K562 (cell line): ENCODE results near the gene C2CD4C. TPM values are rescaled to one million over a fixed set of nuclear protein-coding genes. Genes with fewer than 3 reads are reported as not detected.

ENCODE experiments used
- ATAC-seq: fragments of 200-7000 bp; cut with Tn5 transposase; 3 replicates; pipeline ENCODE4 v1.9.1; 2020; ENCODE audit warnings: moderate library complexity
- BruUV-seq: library from RNA; stranded (reverse); fragments of 400-500 nt; replicated peaks from 2 replicates; lab custom pipeline; 2021; lab: Mats Ljungman, UMichigan
- CTCF ChIA-PET: fragments of 300-600 bp; formaldehyde crosslinking; extraction: SDS; loops from one replicate; lab custom pipeline; 2021; ENCODE audit warnings: low intra/inter-chr PET ratio; lab: Yijun Ruan, JAX
- POLR2A ChIA-PET: fragments of 300-600, 350-650 bp; sonication (Branson Sonifier 250); formaldehyde crosslinking; extraction: SDS; loops from one replicate; lab custom pipeline; 2021; ENCODE audit warnings: antibody characterized with exemption, inconsistent platforms; lab: Yijun Ruan, JAX
- DNase-seq, 4 experiments: peaks; one replicate each; pipeline versions ENCODE4 v3.0.0 to v3.0.0-alpha.2; 2011 to 2018; ENCODE audit warnings: low spot score in 3 of 4, mixed read lengths in 3 of 4; ENCODE audit errors: extremely low read depth in 1 of 4
- FAIRE-seq: peaks from 2 replicates; lab custom pipeline; 2011; peaks lifted over from hg19 to GRCh38; lab: Jason Lieb, UNC
- H2AFZ ChIP-seq: 2 replicates; pipeline ENCODE4 v1.6.0; 2011; ENCODE audit warnings: low read depth, low read length, control low read depth, inconsistent platforms
- H3K27ac ChIP-seq: fragments of 200-600 bp; 3 replicates; pipeline ENCODE4 v1.8.0; 2011; ENCODE audit warnings: low read depth, mild to moderate bottlenecking, control low read depth, inconsistent platforms, low read length, moderate library complexity, mixed read lengths; ENCODE audit errors: extremely low read depth
- H3K27me3 ChIP-seq, 2 experiments: fragments of 300-600 bp in 1 of 2; 2 replicates in 1 of 2; 3 replicates in 1 of 2; pipeline versions ENCODE4 v1.6.0 to v1.8.0; 2011; ENCODE audit warnings: inconsistent platforms in 2 of 2, low read length in 2 of 2, mild to moderate bottlenecking in 1 of 2, mixed read lengths in 1 of 2, moderate library complexity in 1 of 2; ENCODE audit not compliant: control insufficient read depth in 2 of 2, insufficient read depth in 2 of 2
- H3K36me3 ChIP-seq: fragments of 300-600 bp; 3 replicates; pipeline ENCODE4 v1.8.0; 2011; ENCODE audit warnings: mild to moderate bottlenecking, low read length, inconsistent platforms; ENCODE audit not compliant: control insufficient read depth, insufficient read depth
- H3K4me1 ChIP-seq, 2 experiments: fragments of 200-600 bp in 1 of 2; replicated peaks in 1 of 2; 2 replicates in 1 of 2; 3 replicates in 1 of 2; pipeline versions ENCODE4 v1.5.1 to v1.8.0; 2011; ENCODE audit warnings: inconsistent platforms in 2 of 2, low read length in 2 of 2, mild to moderate bottlenecking in 1 of 2, mixed read lengths in 1 of 2, moderate library complexity in 1 of 2; ENCODE audit not compliant: control insufficient read depth in 2 of 2, insufficient read depth in 2 of 2
- H3K4me2 ChIP-seq: 2 replicates; pipeline ENCODE4 v1.6.1; 2011; ENCODE audit warnings: low read length, control low read depth, inconsistent platforms, mixed read lengths; ENCODE audit not compliant: insufficient read depth
- H3K4me3 ChIP-seq: fragments of 200-600 bp; sonication (generic), shearing (Covaris generic); 2 replicates; pipeline ENCODE4 v1.5.1; 2016; ENCODE audit warnings: control low read depth, inconsistent platforms
- H3K79me2 ChIP-seq: fragments of 200-600 bp; 3 replicates; pipeline ENCODE4 v1.8.0; 2011; ENCODE audit warnings: low read length, inconsistent platforms; ENCODE audit not compliant: control insufficient read depth, insufficient read depth
- H3K9ac ChIP-seq, 2 experiments: 2 replicates each; pipeline versions ENCODE4 v1.6.0 to v1.6.1; 2011; ENCODE audit warnings: low read depth in 2 of 2, low read length in 2 of 2, control low read depth in 1 of 2, inconsistent platforms in 1 of 2, mild to moderate bottlenecking in 1 of 2, mixed read lengths in 1 of 2; ENCODE audit not compliant: insufficient read depth in 1 of 2
- H3K9me1 ChIP-seq: one replicate; pipeline ENCODE4 v1.6.0; 2011; ENCODE audit warnings: inconsistent platforms, mild to moderate bottlenecking, low read length, moderate library complexity; ENCODE audit not compliant: control insufficient read depth, insufficient read depth
- H3K9me3 ChIP-seq: replicated peaks from 2 replicates; pipeline ENCODE4 v1.5.1; 2011; ENCODE audit warnings: low read depth, low read length, inconsistent platforms; ENCODE audit not compliant: control insufficient read depth, insufficient read depth
- H4K20me1 ChIP-seq: replicated peaks from 2 replicates; pipeline ENCODE4 v1.6.1; 2011; ENCODE audit warnings: low read length, inconsistent platforms, mixed read lengths; ENCODE audit not compliant: control insufficient read depth, insufficient read depth
- ZNF146 ChIP-seq: IDR thresholded peaks from one replicate; pipeline ENCODE4 v1.6.1; 2018; ENCODE audit warnings: missing compliant biosample characterization; ENCODE audit not compliant: unreplicated experiment
- WGBS: fragments of 100-300 bp; shearing (Covaris generic); methylation state at CpG from one replicate; pipeline ENCODE4 v1.1.6; 2016; ENCODE audit warnings: low coverage, mixed read lengths; ENCODE audit not compliant: insufficient coverage; ENCODE audit errors: missing lambda C conversion rate; 5-methylcytosine and 5-hydroxymethylcytosine counted together
- in situ Hi-C: fragments of 300-500 bp; cut with MboI; formaldehyde crosslinking; loops from 4 replicates; pipeline ENCODE4 v1.15.0; 2018; ENCODE audit warnings: inconsistent platforms, mixed read lengths
- intact Hi-C: fragments of 100-400 bp; cut with micrococcal nuclease; formaldehyde crosslinking; loops from 2 replicates; pipeline ENCODE4 v1.14.2; 2022
- polyA plus RNA-seq, 8 experiments: library from polyadenylated mRNA; depleted of rRNA in 4 of 8; stranded (reverse) in 5 of 8; unstranded in 3 of 8; fragments of >200 nt; fragmentation: Nextera tagmentation in 2 of 8; fragmentation: Illumina TruSeq in 1 of 8; extraction: Ambion mirVana in 2 of 8; extraction: Trizol in 1 of 8; gene quantifications; 2 replicates each; pipeline versions ENCODE4 v1.2.1 to v1.2.3, GENCODE V29; 2011 to 2014; ENCODE audit warnings: inconsistent platforms in 1 of 8, missing spikeins in 1 of 8
- total RNA-seq, 7 experiments: library from RNA; depleted of rRNA in 6 of 7; stranded (reverse); fragments of >200 nt in 6 of 7; fragmentation: Illumina TruSeq in 2 of 7; extraction: Trizol in 2 of 7; gene quantifications; 2 replicates each; pipeline versions ENCODE4 v1.2.1 to v1.2.3, GENCODE V29; 2011 to 2021; ENCODE audit warnings: low replicate concordance in 1 of 7
- TF ChIP-seq, protein P1 (sequence below): fragments of 450-650 bp; IDR thresholded peaks from 2 replicates; pipeline ENCODE4 v1.6.1; 2016
- TF ChIP-seq, protein P2 (sequence below): fragments of 250-450 bp; sonication (Bioruptor Pico); IDR thresholded peaks from 2 replicates; pipeline ENCODE4 v1.8.0; 2022; ENCODE audit warnings: moderate library complexity, mild to moderate bottlenecking, inconsistent platforms

C2CD4C gene
- total and polyA plus RNA-seq, 9 of the 15 experiments (the other 6 are each of a cell fraction or from before 2014, with no cell fraction given) = 0.01 to 0.07 TPM; not detected in 7

DNA sequence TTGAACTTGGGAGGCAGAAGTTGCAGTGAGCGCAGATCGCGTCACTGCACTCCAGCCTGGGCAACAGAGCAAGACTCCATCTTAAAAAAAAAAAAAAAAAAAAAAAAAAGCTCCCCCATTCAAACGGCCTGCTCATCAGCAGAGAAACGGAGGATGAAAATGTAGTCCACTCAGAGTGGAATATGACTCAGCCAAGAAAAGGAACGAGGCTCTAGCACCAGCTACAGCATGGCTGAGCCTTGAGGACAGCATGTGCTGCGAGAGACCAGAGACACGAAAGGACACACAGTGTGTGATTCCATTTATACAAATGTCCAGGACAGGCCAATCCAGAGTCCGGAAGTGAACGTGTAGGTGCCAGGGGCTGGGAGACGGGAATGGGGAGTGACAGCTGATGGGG lies 46.3 kb downstream of the C2CD4C start:
- Histone ChIP-seq H3K27me3 (peaks cover 30 to 68% of the 10 kb centered on the region in 2 experiments), H3K79me2 (no peaks in the 10 kb centered on the region), H3K9me1 (no peaks in the 10 kb centered on the region), H3K27ac (no peak overlapping the region), H3K9me3 (no peaks in the 10 kb centered on the region), H3K4me2 (no peak overlapping the region), H4K20me1 (no peaks in the 10 kb centered on the region), H3K9ac (no peak overlapping the region), H3K4me3 (no peak overlapping the region), H2AFZ (no peak overlapping the region), H3K4me1 (no peaks in the 10 kb centered on the region; a peak in 2 of 5 replicates), H3K36me3 (no peaks in the 10 kb centered on the region)
- ATAC-seq (no peak), FAIRE-seq (no peak), DNase-seq (no peak)
- TF ChIP-seq, protein P1, sequence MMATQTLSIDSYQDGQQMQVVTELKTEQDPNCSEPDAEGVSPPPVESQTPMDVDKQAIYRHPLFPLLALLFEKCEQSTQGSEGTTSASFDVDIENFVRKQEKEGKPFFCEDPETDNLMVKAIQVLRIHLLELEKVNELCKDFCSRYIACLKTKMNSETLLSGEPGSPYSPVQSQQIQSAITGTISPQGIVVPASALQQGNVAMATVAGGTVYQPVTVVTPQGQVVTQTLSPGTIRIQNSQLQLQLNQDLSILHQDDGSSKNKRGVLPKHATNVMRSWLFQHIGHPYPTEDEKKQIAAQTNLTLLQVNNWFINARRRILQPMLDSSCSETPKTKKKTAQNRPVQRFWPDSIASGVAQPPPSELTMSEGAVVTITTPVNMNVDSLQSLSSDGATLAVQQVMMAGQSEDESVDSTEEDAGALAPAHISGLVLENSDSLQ = 0 out of 2 replicates have a peak, but pooled peaks have one; percentile 11
- TF ChIP-seq ZNF146 (CRISPR knock-in tag) = peak; percentile 69
- TF ChIP-seq, protein P2, sequence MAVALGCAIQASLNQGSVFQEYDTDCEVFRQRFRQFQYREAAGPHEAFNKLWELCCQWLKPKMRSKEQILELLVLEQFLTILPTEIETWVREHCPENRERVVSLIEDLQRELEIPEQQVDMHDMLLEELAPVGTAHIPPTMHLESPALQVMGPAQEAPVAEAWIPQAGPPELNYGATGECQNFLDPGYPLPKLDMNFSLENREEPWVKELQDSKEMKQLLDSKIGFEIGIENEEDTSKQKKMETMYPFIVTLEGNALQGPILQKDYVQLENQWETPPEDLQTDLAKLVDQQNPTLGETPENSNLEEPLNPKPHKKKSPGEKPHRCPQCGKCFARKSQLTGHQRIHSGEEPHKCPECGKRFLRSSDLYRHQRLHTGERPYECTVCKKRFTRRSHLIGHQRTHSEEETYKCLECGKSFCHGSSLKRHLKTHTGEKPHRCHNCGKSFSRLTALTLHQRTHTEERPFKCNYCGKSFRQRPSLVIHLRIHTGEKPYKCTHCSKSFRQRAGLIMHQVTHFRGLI (CRISPR knock-in tag) = no peak
- intact Hi-C loops (no loop called here), in situ Hi-C loops (no loop called here)
- WGBS = 3% methylated on average over 11 of the region's 11 CpGs
- ChIA-PET CTCF (no interaction called here), POLR2A (interaction anchor here (0.6 to 1.0 kb wide), 3 partner anchors 12 to 758 kb away, joined by 3 to 5 read pairs (median 3); no protein-coding TSS in a partner anchor)
- no TSS peak for BruUV-seq
